ENCODE measurements around the gene CCNQ.

The CCNQ gene

DNA sequence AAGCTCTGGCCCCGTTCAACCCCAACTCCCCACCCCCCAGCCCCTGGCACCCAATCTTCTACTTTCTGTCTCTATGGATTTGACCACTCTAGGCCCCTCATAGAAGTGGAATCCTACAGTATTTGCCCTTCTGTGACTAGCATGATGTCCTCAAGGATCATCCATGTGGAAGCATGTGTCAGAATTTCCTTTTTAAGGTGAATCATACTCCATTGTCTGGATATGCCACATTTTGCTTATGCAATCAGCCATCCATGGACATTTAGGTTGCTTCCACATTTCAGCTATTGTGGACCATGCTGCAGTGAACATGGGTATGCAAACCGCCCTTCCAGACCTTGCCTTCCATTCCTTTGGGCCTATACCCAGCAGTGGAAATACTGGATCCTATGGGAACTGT, 15.5 kb downstream of the CCNQ start:
- Histone ChIP-seq H3K27me3 (ENCODE audit: insufficient read depth, low read length, poor library complexity, severe bottlenecking) (no peaks in the 10 kb centered on the region), H3K9ac (ENCODE audit: low read depth, low read length, poor library complexity, severe bottlenecking) (peak overlapping the region; percentile 67), H3K9me3 (ENCODE audit: insufficient read depth, low read depth, low read length) (no peaks in the 10 kb centered on the region), H3K4me2 (ENCODE audit: low read depth, low read length, poor library complexity, severe bottlenecking) (peak overlapping the region; percentile 85), H3K36me3 (ENCODE audit: insufficient read depth, low read length) (peaks cover 9% of the 10 kb centered on the region; the same call in 1 of the 2 replicates), H3F3A (ENCODE audit: low read depth) (peaks cover 5% of the 10 kb centered on the region; the same call in 1 of the 2 replicates), H3K79me2 (ENCODE audit: insufficient read depth, low read length) (no peaks in the 10 kb centered on the region), H3K4me1 (ENCODE audit: insufficient read depth, low read length, poor library complexity, severe bottlenecking) (peaks cover 13% of the 10 kb centered on the region), H2AFZ (ENCODE audit: low read length) (no peak overlapping the region), H3K4me3 (ENCODE audit: low read length, poor library complexity, severe bottlenecking) (peak overlapping the region; percentile 61), H3K9me2 (replicated peaks; ENCODE audit: low read depth, low read length) (no peaks in the 10 kb centered on the region), H4K20me1 (ENCODE audit: insufficient read depth, low read length, poor library complexity, severe bottlenecking) (no peaks in the 10 kb centered on the region)
- no peak for TF ChIP-seq EZH2phosphoT487 (IDR thresholded peaks at IDR 0.05; ENCODE audit: borderline replicate concordance)
- TF ChIP-seq, protein P1, sequence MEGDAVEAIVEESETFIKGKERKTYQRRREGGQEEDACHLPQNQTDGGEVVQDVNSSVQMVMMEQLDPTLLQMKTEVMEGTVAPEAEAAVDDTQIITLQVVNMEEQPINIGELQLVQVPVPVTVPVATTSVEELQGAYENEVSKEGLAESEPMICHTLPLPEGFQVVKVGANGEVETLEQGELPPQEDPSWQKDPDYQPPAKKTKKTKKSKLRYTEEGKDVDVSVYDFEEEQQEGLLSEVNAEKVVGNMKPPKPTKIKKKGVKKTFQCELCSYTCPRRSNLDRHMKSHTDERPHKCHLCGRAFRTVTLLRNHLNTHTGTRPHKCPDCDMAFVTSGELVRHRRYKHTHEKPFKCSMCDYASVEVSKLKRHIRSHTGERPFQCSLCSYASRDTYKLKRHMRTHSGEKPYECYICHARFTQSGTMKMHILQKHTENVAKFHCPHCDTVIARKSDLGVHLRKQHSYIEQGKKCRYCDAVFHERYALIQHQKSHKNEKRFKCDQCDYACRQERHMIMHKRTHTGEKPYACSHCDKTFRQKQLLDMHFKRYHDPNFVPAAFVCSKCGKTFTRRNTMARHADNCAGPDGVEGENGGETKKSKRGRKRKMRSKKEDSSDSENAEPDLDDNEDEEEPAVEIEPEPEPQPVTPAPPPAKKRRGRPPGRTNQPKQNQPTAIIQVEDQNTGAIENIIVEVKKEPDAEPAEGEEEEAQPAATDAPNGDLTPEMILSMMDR (conservative IDR thresholded peaks at IDR 0.05; ENCODE audit: low read length): no peak

DNA sequence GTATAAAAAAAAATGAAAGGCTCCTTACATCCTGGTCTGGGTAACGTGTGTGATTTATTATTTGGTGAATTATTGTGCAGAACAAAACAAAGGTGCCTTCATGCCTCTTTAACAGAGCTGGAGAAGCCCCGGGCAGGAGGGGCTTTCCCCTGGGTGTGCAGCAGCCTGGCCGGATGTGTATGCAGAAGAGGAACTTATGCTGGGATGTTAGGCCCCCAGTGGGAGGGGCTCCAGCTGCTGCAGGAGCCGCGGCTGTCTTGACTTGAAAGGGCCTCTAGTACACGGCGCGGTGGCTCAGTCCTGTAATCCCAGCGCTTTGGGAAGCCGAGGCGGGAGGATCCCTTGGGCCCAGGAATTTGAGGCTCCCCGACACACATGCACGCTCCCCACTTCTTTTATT, 16.0 kb downstream of the CCNQ start:
- peaks cover 4% of the 10 kb centered on the region; the same call in 1 of the 2 replicates for H3K36me3 ChIP-seq (ENCODE audit: insufficient read depth, low read length)
- no peaks in the 10 kb centered on the region for H3K9me2 ChIP-seq (replicated peaks; ENCODE audit: low read depth, low read length)
- H3F3A ChIP-seq (ENCODE audit: low read depth): peaks cover 5% of the 10 kb centered on the region; the same call in 1 of the 2 replicates
- H3K9ac ChIP-seq (ENCODE audit: low read depth, low read length, poor library complexity, severe bottlenecking): peak overlapping the region; percentile 67
- no peaks in the 10 kb centered on the region for H4K20me1 ChIP-seq (ENCODE audit: insufficient read depth, low read length, poor library complexity, severe bottlenecking)
- H3K4me3 ChIP-seq (ENCODE audit: low read length, poor library complexity, severe bottlenecking): peak overlapping the region; percentile 61
- H2AFZ ChIP-seq (ENCODE audit: low read length): peak overlapping the region; percentile 43
- TF ChIP-seq EZH2phosphoT487 (IDR thresholded peaks at IDR 0.05; ENCODE audit: borderline replicate concordance): no peak
- TF ChIP-seq, protein P1 (conservative IDR thresholded peaks at IDR 0.05; ENCODE audit: low read length): no peak
- peaks cover 13% of the 10 kb centered on the region for H3K4me1 ChIP-seq (ENCODE audit: insufficient read depth, low read length, poor library complexity, severe bottlenecking)
- no peaks in the 10 kb centered on the region for H3K9me3 ChIP-seq (ENCODE audit: insufficient read depth, low read depth, low read length)
- H3K79me2 ChIP-seq (ENCODE audit: insufficient read depth, low read length): no peaks in the 10 kb centered on the region
- H3K4me2 ChIP-seq (ENCODE audit: low read depth, low read length, poor library complexity, severe bottlenecking): peak overlapping the region; percentile 85
- no peaks in the 10 kb centered on the region for H3K27me3 ChIP-seq (ENCODE audit: insufficient read depth, low read length, poor library complexity, severe bottlenecking)

DNA sequence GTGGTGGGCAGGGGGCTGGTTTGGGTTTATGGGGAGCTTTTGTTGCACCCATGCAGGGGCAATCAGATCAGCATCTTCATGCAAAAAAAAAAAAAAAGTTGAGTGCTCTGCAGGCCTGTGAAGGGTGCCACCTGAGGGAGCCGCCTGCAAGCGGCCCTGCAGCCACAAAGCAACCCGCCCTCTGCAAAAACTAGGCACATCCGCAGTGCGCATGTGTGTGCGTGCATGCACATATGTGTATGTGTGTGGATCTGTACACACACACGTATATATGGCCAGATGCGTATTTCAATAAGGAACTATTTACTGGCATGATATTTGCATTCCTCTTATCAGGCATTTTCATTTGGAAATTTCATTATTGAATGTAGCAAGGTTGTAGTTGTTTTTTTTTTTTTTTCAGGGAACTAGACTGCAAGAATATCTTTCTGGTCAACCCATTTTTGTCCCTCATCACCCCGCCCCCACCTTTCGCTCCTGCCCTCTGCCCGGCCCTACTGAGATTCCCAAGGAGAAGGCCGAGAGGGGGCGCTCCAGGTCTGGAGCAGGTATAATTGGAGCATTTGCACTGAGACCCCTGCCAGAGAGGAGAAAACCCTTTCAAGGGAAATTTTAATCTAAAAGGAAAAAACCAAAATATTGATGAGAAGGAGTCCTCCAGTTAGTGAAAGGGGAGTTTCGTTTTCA, 18.1 kb downstream of the CCNQ start:
- no peaks in the 10 kb centered on the region for H3K27me3 ChIP-seq (ENCODE audit: insufficient read depth, low read length, poor library complexity, severe bottlenecking)
- H3K4me1 ChIP-seq (ENCODE audit: insufficient read depth, low read length, poor library complexity, severe bottlenecking): peaks cover 13% of the 10 kb centered on the region
- H2AFZ ChIP-seq (ENCODE audit: low read length): no peak overlapping the region
- no peaks in the 10 kb centered on the region for H3K9me2 ChIP-seq (replicated peaks; ENCODE audit: low read depth, low read length)
- H4K20me1 ChIP-seq (ENCODE audit: insufficient read depth, low read length, poor library complexity, severe bottlenecking): no peaks in the 10 kb centered on the region
- no peak overlapping the region for H3K4me2 ChIP-seq (ENCODE audit: low read depth, low read length, poor library complexity, severe bottlenecking)
- no peaks in the 10 kb centered on the region for H3K36me3 ChIP-seq (ENCODE audit: insufficient read depth, low read length)
- no peak for TF ChIP-seq EZH2phosphoT487 (IDR thresholded peaks at IDR 0.05; ENCODE audit: borderline replicate concordance)
- TF ChIP-seq, protein P1 (conservative IDR thresholded peaks at IDR 0.05; ENCODE audit: low read length): no peak; the same call in 1 of the 2 replicates
- H3K9me3 ChIP-seq (ENCODE audit: insufficient read depth, low read depth, low read length): no peaks in the 10 kb centered on the region
- H3K79me2 ChIP-seq (ENCODE audit: insufficient read depth, low read length): no peaks in the 10 kb centered on the region
- H3K4me3 ChIP-seq (ENCODE audit: low read length, poor library complexity, severe bottlenecking): no peak overlapping the region
- H3F3A ChIP-seq (ENCODE audit: low read depth): peaks cover 5% of the 10 kb centered on the region; the same call in 1 of the 2 replicates
- no peak overlapping the region for H3K9ac ChIP-seq (ENCODE audit: low read depth, low read length, poor library complexity, severe bottlenecking)
